ENCODE data around the gene TNK2. TPM values are rescaled to one million over a fixed set of nuclear protein-coding genes. Genes with fewer than 3 reads are reported as not detected.
"Not testable (repeated sequence)": the region's sequence is repeated elsewhere in the genome, so short reads cannot be mapped to it uniquely, and the experiment has no call there.

The TNK2 gene
- 45.2 and 51.8 TPM in 2 replicates for total RNA-seq (2014; rRNA removed; shearing (Covaris generic))

GRCh38 chr3:195907934-195908693 lies at the start of gene TNK2:
TNK2 (minus strand) TSS chr3:195908551; CDS start chr3:195888588, 19,963 bp downstream.
- in situ Hi-C loops (cut with HindIII; ENCODE audit: low sequenced_read_pairs): no loop called here
- DNase-seq (ENCODE audit: low spot score): peak; percentile 61

GRCh38 chr3:195956577-195956976 lies 48.2 kb upstream of the TNK2 start:
- in situ Hi-C loops (cut with HindIII; ENCODE audit: low sequenced_read_pairs): no loop called here
- DNase-seq (ENCODE audit: low spot score): no peak

DNA sequence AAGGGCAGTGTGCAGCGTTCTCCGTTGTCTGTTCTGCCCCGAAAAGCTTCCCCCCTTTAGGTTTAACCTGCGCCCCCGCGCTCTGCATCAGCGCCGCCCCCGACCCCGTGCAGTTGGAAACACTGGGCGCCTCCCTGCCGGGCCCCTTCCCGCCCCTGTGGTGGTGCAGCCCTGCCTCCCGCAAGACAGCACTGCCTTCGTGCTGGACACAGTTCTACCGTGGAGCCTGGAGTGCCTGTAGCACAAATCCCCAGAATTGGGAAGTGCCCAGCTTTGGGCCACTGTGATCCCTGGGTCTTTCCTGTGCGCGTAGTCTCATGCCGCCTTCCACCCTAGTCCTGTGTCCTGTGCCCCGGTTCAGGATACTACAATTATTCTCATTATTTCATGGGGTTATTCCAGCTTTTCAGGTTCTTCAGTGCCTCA lies 47.1 kb upstream of the TNK2 start:
- in situ Hi-C loops (cut with HindIII; ENCODE audit: low sequenced_read_pairs); DNase-seq (ENCODE audit: low spot score): not testable (repeated sequence)

DNA sequence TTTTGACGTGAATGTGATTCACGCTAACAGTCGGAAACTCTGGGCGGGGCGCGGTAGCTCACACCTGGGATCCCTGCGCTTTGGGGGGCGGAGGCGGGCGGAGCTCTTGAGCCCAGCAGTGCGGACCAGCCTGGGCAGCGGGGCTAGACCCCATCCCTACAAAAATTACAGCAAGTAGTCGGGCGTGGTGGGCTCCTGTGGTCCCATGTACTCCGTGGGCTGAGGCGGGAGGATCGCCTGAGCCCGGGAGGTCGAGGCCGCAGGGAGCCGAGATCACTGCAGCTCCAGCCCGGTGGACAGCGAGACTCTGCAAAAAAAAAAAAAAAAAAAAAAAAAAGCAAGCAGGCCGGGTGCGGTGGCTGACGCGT lies 46.4 kb upstream of the TNK2 start:
- in situ Hi-C loops (cut with HindIII; ENCODE audit: low sequenced_read_pairs); DNase-seq (ENCODE audit: low spot score): not testable (repeated sequence)

- peak; percentile 69 for DNase-seq (ENCODE audit: low spot score)
Measured at GRCh38 chr3:195954052-195954751, 45.9 kb upstream of the TNK2 start.

DNA sequence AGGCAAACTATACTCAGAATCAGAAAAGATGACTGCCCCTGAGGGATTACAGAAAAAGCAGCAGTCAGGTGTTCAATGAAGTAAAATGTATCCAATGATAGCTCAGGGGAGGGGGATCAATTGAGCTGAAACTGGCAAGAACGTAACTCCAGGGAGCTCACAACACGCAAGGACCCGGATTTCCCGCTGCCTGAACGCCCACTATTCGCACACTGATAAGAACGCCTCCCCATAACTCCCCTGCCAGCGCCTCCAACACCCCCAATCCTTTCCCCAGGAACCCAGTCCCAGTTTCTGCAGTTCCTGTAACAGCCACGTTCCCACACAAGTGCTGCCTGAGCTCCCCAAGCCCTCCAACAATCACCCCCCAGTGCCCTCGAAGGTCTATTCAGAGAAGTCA lies 44.2 kb upstream of the TNK2 start:
- in situ Hi-C loops (cut with HindIII; ENCODE audit: low sequenced_read_pairs); DNase-seq (ENCODE audit: low spot score): not testable (repeated sequence)

More at GRCh38 chr3:195954052-195954751, 45.9 kb upstream of the TNK2 start:
- in situ Hi-C loops (cut with HindIII; ENCODE audit: low sequenced_read_pairs): not testable (repeated sequence)

DNA sequence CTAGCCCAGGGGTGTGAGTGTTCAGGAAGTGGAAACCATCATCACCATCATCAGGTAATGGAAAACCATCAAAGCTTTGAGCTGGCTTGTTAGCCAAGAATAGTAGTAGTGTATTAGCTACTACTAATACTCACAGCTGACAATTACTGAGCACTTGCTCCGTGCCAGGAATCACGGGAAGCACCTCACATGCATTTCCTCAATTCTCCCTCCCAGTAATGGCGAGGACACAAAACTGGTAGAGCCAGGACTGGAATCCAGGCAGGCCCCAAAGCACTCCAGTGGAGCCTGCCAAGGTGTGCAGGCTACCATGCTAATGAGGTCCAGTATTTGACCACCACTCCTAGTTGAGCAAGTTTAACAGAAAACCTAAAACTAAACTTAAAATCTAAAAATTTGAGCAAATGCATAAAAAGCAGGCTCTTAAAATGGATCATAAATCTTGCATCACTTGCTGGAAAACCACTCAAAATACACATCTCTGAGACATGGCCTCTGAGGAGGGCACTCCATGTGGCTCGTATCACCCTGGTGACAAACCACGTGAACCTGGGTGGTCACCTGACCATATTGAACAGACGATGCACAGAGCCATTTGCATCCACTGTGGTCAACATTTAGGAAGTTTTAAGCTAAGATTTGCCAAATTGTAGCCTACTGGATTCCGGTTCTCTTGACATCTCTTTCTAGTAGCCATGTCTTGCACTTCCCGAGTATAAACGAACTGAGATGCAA lies 43.3 kb upstream of the TNK2 start:
- DNase-seq (ENCODE audit: low spot score); in situ Hi-C loops (cut with HindIII; ENCODE audit: low sequenced_read_pairs): not testable (repeated sequence)

GRCh38 chr3:195950731-195951130 lies 42.4 kb upstream of the TNK2 start:
- in situ Hi-C loops (cut with HindIII; ENCODE audit: low sequenced_read_pairs); DNase-seq (ENCODE audit: low spot score): not testable (repeated sequence)

DNA sequence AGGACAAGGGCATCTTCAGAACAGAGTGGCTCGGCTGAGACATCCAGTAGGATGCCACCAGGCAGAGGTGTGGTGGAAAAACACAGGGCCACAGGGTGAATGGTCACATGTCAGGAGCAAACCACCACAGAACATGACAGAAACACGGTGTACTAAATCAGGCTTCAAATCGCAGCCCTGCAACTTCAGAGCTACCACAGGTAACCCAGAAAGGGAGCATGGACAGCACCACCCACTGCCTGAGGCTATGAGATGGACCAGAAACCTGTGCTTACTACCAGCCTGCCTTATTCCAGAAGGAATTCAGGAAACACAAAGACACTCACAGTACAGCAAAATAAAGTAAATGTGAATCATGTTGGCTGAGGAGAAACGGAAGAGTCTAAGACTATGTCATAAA lies 41.8 kb upstream of the TNK2 start:
- DNase-seq (ENCODE audit: low spot score); in situ Hi-C loops (cut with HindIII; ENCODE audit: low sequenced_read_pairs): not testable (repeated sequence)

DNA sequence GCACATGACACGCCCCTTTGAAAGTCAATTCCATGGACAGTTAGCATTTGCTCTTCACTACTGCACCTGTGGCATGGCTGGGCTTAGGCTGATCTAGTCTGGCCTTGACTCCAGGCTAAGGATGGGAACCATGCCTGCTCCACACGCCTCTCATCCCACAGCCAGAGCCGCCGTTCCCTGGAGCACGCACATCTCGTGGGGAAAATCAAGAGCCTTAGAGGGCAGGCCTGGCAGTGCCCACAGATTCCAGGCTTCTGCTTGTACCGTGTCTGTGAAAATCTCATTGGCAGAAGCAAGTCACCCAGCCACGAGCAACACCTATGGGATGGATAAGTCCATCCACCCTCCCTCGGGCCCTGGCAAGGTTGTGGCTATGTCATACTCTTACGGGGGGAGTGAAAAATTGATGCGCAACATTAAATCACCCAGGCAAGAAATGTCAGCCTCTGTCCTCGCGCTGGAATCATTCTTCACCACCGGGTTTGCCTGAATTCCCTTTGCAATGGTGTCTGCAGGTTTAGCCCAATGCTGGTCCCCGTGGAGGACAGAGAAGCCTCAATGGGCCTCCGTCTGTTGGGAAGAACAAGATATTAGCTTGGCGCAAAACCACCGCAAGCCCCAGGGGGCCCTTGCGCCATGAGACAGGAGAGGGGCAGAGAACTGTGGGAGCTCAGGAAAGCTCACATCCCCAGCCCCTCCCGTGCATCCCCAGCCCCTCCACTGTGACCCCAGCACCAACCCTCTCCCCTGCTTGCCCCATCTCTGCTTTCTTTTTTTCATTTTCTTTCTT lies 38.8 kb upstream of the TNK2 start:
- in situ Hi-C loops (cut with HindIII; ENCODE audit: low sequenced_read_pairs): not testable (repeated sequence)

GRCh38 chr3:195941265-195941815 lies 33.0 kb upstream of the TNK2 start:
- in situ Hi-C loops (cut with HindIII; ENCODE audit: low sequenced_read_pairs); DNase-seq (ENCODE audit: low spot score): not testable (repeated sequence)

More for the DNA sequence above, 38.8 kb upstream of the TNK2 start:
- DNase-seq (ENCODE audit: low spot score): not testable (repeated sequence)

- in situ Hi-C loops (cut with HindIII; ENCODE audit: low sequenced_read_pairs); DNase-seq (ENCODE audit: low spot score): not testable (repeated sequence)
Measured at GRCh38 chr3:195940806-195941205, 32.5 kb upstream of the TNK2 start.

DNA sequence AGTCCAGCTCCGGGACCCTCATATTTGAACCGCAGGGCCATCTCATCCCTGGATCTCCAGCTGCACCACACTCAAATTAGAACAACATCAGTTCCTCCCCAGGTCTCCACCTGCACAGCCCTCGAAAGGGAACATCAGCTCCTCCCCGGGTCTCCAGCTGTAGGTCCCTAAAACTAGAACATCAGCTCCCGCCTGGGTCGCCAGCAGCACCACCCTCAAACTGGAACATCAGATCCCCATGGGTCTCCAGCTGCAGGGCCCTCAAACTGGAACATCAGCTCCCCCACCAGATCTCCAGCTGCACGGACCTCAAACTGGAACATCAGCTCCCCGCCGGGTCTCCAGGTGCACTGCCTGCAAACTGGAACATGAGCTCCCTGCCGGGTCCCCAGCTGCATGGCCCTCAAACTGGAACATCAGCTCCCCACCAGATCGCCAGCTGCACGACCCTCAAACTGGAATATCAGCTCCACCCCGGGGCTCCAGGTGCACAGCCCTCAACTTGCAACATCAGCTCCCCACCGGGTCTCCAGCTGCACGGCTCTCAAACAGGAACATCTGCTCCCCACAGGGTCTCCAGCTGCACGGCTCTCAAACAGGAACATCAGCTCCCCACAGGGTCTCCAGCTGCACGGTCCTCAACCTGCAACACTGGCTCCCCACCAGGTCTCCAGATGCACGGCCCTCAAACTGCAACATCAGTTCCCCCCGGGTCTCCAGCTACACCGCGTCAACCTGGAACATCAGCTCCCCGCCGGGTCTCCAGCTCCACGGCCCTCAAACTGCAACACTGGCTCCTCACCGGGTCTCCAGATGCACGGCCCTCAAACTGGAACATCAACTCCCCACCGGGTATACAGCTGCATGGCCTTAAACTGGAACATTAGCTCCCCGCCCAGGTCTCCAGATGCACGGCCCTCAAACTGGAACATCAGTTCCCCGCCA lies 31.4 kb upstream of the TNK2 start:
- DNase-seq (ENCODE audit: low spot score); in situ Hi-C loops (cut with HindIII; ENCODE audit: low sequenced_read_pairs): not testable (repeated sequence)

- DNase-seq (ENCODE audit: low spot score); in situ Hi-C loops (cut with HindIII; ENCODE audit: low sequenced_read_pairs): not testable (repeated sequence)
Measured at GRCh38 chr3:195933044-195933430, 24.7 kb upstream of the TNK2 start.

DNA sequence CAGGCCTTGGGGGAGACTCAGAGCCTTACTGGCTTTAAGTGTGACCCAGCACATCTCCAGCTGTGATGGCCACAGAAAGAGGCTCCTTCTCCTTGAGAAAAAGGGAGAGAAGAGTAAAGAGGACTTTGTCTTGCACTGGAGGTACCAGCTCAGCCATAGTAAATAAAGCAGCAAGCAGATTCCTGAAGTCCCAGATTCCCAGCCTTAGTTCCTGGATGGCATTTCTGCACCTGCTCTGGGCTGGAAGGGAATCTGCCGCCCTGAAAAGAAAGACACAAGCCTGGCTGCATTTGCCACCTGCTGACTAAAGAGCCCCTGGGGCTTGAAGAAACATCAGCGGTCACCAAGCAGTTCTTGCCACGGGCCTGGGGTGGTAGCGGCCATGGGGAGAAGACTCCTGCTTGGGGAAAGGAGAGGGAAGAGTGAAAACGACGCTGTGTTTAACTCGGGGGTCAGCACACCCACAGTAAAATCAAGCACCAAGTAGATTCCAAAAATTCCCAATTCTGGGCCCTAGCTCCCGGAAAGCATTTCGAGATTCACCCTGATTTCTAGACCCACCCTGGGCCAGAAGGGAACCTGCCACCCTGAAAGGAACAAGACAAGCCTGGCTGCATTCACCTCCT lies 24.2 kb upstream of the TNK2 start:
- in situ Hi-C loops (cut with HindIII; ENCODE audit: low sequenced_read_pairs): no loop called here

DNA sequence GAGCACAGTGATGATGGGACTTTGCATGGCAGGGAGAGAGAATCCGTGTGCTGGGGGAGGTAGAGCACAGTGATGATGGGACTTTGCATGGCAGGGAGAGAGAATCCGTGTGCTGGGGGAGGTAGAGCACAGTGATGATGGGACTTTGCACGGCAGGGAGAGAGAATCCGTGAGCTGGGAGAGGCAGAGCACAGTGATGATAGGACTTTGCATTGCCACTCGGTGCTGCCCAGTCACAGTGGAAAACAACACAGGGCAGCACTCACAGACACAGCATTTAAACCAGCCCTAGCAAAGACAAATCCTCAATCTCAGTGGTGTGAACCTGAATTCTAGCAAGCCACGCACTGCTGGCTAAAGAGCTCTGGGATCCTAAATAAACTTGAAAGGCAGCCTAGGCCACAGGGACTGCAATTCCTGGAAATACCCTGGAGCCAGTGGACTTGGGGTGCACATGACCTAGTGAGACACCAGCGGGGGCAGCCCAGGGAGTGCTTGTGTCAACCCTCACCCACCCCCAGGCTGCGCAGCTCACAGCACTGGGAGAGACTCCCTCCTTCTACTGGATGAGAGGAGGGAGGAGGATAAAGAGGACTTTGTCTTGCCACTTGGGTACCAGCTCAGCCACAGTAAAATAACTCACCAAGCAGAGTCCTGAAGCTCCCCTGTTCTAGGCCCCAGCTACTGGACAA lies 23.4 kb upstream of the TNK2 start:
- in situ Hi-C loops (cut with HindIII; ENCODE audit: low sequenced_read_pairs): no loop called here
- DNase-seq (ENCODE audit: low spot score): no peak

More for the DNA sequence above, 24.2 kb upstream of the TNK2 start:
- no peak for DNase-seq (ENCODE audit: low spot score)

GRCh38 chr3:195929452-195929851 lies 21.1 kb upstream of the TNK2 start:
- DNase-seq (ENCODE audit: low spot score): no peak
- in situ Hi-C loops (cut with HindIII; ENCODE audit: low sequenced_read_pairs): no loop called here

Measured in G401 (cell line).